NCI-H2081 treated with DMSO at 0.1 percent for 48 hours (cell line): ENCODE data around the gene ARFGAP1.

ENCODE experiments used
- DNase-seq: peaks from one replicate; lab custom pipeline; 2025; lab: John Stamatoyannopoulos, UW

The ARFGAP1 gene

GRCh38 chr20:63272105-63273058 lies at the start of gene ARFGAP1:
TSS of gene ARFGAP1 (plus strand) at chr20:63272813. CDS start at chr20:63275581, 2,768 bp downstream.
- peak; percentile 4 for DNase-seq

GRCh38 chr20:63223121-63223825 lies 49.3 kb upstream of the ARFGAP1 start:
- no peak for DNase-seq

- no peak for DNase-seq
Observed at GRCh38 chr20:63223826-63224207, 48.8 kb upstream of the ARFGAP1 start.

- DNase-seq, result no peak
Observed at GRCh38 chr20:63224412-63225081, 48.1 kb upstream of the ARFGAP1 start.

GRCh38 chr20:63225082-63225454 lies 47.5 kb upstream of the ARFGAP1 start:
- no peak for DNase-seq

- DNase-seq, result no peak
Observed at GRCh38 chr20:63226042-63226943, 46.3 kb upstream of the ARFGAP1 start.

- no peak for DNase-seq
Observed at GRCh38 chr20:63227260-63227659, 45.4 kb upstream of the ARFGAP1 start.

GRCh38 chr20:63228806-63229205 lies 43.8 kb upstream of the ARFGAP1 start:
- no peak for DNase-seq

GRCh38 chr20:63230800-63231268 lies 41.8 kb upstream of the ARFGAP1 start:
- no peak for DNase-seq

- no peak for DNase-seq
Observed at GRCh38 chr20:63232235-63233060, 40.2 kb upstream of the ARFGAP1 start.

- DNase-seq, result no peak
Observed at GRCh38 chr20:63233061-63233344, 39.6 kb upstream of the ARFGAP1 start.

GRCh38 chr20:63233924-63234323 lies 38.7 kb upstream of the ARFGAP1 start:
- no peak for DNase-seq

- DNase-seq, result no peak
Observed at GRCh38 chr20:63234693-63235398, 37.8 kb upstream of the ARFGAP1 start.

GRCh38 chr20:63235399-63235983 lies 37.1 kb upstream of the ARFGAP1 start, which contains the start of gene BIRC7:
TSS of gene BIRC7 (plus strand) at chr20:63235905. CDS start at chr20:63236097, 192 bp downstream.
- no peak for DNase-seq

- no peak for DNase-seq
Observed at GRCh38 chr20:63236116-63236837, 36.3 kb upstream of the ARFGAP1 start.

GRCh38 chr20:63238031-63238430 lies 34.6 kb upstream of the ARFGAP1 start:
- no peak for DNase-seq

- DNase-seq, result no peak
Observed at GRCh38 chr20:63238514-63239125, 34.0 kb upstream of the ARFGAP1 start.

GRCh38 chr20:63239431-63239830 lies 33.2 kb upstream of the ARFGAP1 start:
- DNase-seq, result no peak
